NCI-H1417 treated with DMSO at 0.1 percent for 48 hours (cell line): ENCODE data around the gene CELA2A.

Source experiments
- DNase-seq: peaks from one replicate; lab custom pipeline; 2025; lab: John Stamatoyannopoulos, UW

The CELA2A gene

GRCh38 chr1:15456313-15456954 lies at the start of gene CELA2A:
TSS of gene CELA2A (plus strand) at chr1:15456732. CDS start at chr1:15456754, 22 bp downstream.
- no peak for DNase-seq

GRCh38 chr1:15407580-15407979 lies 49.0 kb upstream of the CELA2A start:
- no peak for DNase-seq

- no peak for DNase-seq
These were observed 47.6 kb upstream of the CELA2A start for GRCh38 chr1:15408890-15409387.

- DNase-seq = peak; percentile 29
These were observed 46.9 kb upstream of the CELA2A start, which contains the start of gene EFHD2 for GRCh38 chr1:15409388-15410222. TSS of gene EFHD2 (plus strand) at chr1:15409888. CDS start at chr1:15409972, 84 bp downstream.

- DNase-seq = no peak
These were observed 46.2 kb upstream of the CELA2A start for GRCh38 chr1:15410223-15410883.

- no peak for DNase-seq
These were observed 45.7 kb upstream of the CELA2A start for GRCh38 chr1:15410884-15411245.

GRCh38 chr1:15411593-15412137 lies 44.9 kb upstream of the CELA2A start:
- no peak for DNase-seq

- DNase-seq = no peak
These were observed 44.2 kb upstream of the CELA2A start for GRCh38 chr1:15412175-15412800.

GRCh38 chr1:15412843-15413242 lies 43.7 kb upstream of the CELA2A start:
- DNase-seq = no peak

GRCh38 chr1:15413563-15414444 lies 42.7 kb upstream of the CELA2A start:
- DNase-seq = no peak

GRCh38 chr1:15414445-15414983 lies 42.0 kb upstream of the CELA2A start:
- no peak for DNase-seq

- DNase-seq = no peak
These were observed 39.2 kb upstream of the CELA2A start for GRCh38 chr1:15417059-15417934.

- no peak for DNase-seq
These were observed 37.6 kb upstream of the CELA2A start for GRCh38 chr1:15418806-15419515.

GRCh38 chr1:15420853-15421465 lies 35.6 kb upstream of the CELA2A start:
- no peak for DNase-seq

- no peak for DNase-seq
These were observed 33.7 kb upstream of the CELA2A start for GRCh38 chr1:15422871-15423270.

GRCh38 chr1:15423355-15424077 lies 33.0 kb upstream of the CELA2A start:
- no peak for DNase-seq

- DNase-seq = peak; percentile 92
These were observed 32.3 kb upstream of the CELA2A start for GRCh38 chr1:15424146-15424667.

GRCh38 chr1:15424981-15425380 lies 31.6 kb upstream of the CELA2A start:
- DNase-seq = no peak
